H1 (cell line): Measurements from ENCODE around the gene HNRNPAB.

Source experiments
- CTCF ChIP-seq, 3 experiments: IDR thresholded peaks; 1 replicate in 2 of 3; 2 replicates in 1 of 3; pipeline versions ENCODE4 v1.5.1 to v1.6.1; 2011; ENCODE audit warnings: low read length in 3 of 3, mild to moderate bottlenecking in 3 of 3, inconsistent platforms in 2 of 3, low read depth in 1 of 3, moderate library complexity in 1 of 3; ENCODE audit not compliant: insufficient read depth in 1 of 3; ENCODE audit errors: control extremely low read depth in 1 of 3
- EGR1 ChIP-seq: IDR thresholded peaks from 2 replicates; pipeline ENCODE4 v1.6.1; 2011; ENCODE audit warnings: low read depth, low read length, borderline replicate concordance
- POLR2A ChIP-seq, 2 experiments: IDR thresholded peaks; 1 replicate in 1 of 2; 2 replicates in 1 of 2; pipeline ENCODE4 v1.6.1; 2011; ENCODE audit warnings: low read depth in 2 of 2, low read length in 2 of 2, mild to moderate bottlenecking in 2 of 2; ENCODE audit errors: control extremely low read depth in 1 of 2
- POLR2AphosphoS5 ChIP-seq: IDR thresholded peaks from 2 replicates; pipeline ENCODE4 v1.6.1; 2011; ENCODE audit warnings: low read depth, low read length
- SIX5 ChIP-seq: IDR thresholded peaks from 2 replicates; pipeline ENCODE4 v1.6.1; 2011; ENCODE audit warnings: mild to moderate bottlenecking, low read depth, low read length
- SRF ChIP-seq: IDR thresholded peaks from 2 replicates; pipeline ENCODE4 v1.6.1; 2011; ENCODE audit warnings: mild to moderate bottlenecking, low read depth, low read length, moderate library complexity
- TF ChIP-seq, protein P1 (sequence below): IDR thresholded peaks from 2 replicates; pipeline ENCODE4 v1.6.1; 2012; ENCODE audit warnings: low read length, inconsistent platforms

DNA sequence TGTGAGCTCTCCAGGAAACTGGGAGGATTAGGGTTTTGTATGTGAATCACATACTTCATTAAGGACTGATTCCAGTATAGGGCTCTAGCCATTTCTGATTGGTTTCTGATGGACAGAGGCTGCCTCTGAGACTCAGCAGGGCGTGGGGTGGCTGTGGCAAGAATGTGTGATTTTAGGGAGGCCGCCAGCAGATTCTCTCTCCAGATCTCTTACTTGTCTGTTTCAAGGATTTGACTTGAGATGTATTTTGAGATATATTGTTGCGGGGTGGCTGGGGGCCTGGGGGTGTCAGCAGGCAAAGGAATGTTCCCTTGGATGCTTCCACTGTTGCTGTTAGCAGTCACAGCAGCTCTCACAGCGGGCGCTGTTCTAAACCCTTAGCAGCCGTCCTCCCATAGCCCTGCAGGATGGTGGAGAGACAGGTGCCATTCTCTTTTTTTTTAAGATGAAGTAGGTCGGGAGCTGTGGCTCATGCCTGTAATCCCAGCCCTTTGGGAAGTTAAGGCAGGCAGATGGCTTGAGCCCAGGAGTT, 8.0 kb upstream of the HNRNPAB start:
- TF ChIP-seq, protein P1, sequence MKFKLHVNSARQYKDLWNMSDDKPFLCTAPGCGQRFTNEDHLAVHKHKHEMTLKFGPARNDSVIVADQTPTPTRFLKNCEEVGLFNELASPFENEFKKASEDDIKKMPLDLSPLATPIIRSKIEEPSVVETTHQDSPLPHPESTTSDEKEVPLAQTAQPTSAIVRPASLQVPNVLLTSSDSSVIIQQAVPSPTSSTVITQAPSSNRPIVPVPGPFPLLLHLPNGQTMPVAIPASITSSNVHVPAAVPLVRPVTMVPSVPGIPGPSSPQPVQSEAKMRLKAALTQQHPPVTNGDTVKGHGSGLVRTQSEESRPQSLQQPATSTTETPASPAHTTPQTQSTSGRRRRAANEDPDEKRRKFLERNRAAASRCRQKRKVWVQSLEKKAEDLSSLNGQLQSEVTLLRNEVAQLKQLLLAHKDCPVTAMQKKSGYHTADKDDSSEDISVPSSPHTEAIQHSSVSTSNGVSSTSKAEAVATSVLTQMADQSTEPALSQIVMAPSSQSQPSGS = no peak
- TF ChIP-seq POLR2A (IDR thresholded peaks at IDR 0.05; ENCODE audit: control extremely low read depth in 1 of 2, low read depth in 2 of 2, low read length in 2 of 2) (no peak), CTCF (IDR thresholded peaks at IDR 0.05; ENCODE audit: control extremely low read depth in 1 of 3, insufficient read depth in 1 of 3, low read depth in 1 of 3, low read length in 3 of 3) (no peak), SRF (no peak), EGR1 (no peak), POLR2AphosphoS5 (no peak), SIX5 (no peak)
